Neuron (in vitro differentiated cells): ENCODE data around the gene ASAP2.

Experiments used
- H2AFZ ChIP-seq: one replicate; pipeline ENCODE4 v1.6.1; 2013; ENCODE audit warnings: low read depth, mild to moderate bottlenecking, inconsistent platforms, low read length, moderate library complexity
- H3K27me3 ChIP-seq: one replicate; pipeline ENCODE4 v1.6.1; 2013; ENCODE audit warnings: low read length; ENCODE audit not compliant: insufficient read depth
- H3K36me3 ChIP-seq: one replicate; pipeline ENCODE4 v1.6.1; 2013; ENCODE audit warnings: low read length; ENCODE audit not compliant: insufficient read depth
- H3K4me1 ChIP-seq: one replicate; pipeline ENCODE4 v1.6.1; 2013; ENCODE audit warnings: low read length; ENCODE audit not compliant: insufficient read depth
- H3K4me3 ChIP-seq: 2 replicates; pipeline ENCODE4 v1.5.1; 2013; ENCODE audit warnings: mild to moderate bottlenecking, low read length, moderate library complexity
- H3K9me3 ChIP-seq: one replicate; pipeline ENCODE4 v1.6.1; 2013; ENCODE audit warnings: low read length

Gene ASAP2

DNA sequence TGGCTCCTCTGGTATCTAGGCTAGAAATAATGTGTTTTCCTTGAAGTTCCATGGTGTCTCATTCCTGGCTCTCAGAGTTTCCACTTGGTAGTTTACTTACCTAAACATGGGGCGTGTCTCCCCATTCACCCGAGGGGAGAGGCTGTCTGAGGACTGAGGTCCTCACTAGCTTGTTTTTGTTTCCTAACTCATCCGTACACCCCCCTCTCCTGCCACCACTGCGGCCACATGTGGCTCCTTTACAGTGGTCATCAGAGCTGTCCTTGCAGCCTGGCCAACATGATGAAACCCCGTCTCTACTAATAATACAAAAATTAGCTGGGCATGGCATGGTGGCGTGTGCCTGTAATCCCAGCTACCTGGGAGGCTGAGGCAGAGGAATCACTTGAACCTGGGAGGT, 106.0 kb downstream of the ASAP2 start:
- Histone ChIP-seq H3K4me3 (no peak overlapping the region), H3K36me3 (peaks cover 5% of the 10 kb centered on the region), H3K9me3 (no peaks in the 10 kb centered on the region), H2AFZ (no peak overlapping the region), H3K4me1 (peaks cover 11% of the 10 kb centered on the region), H3K27me3 (no peaks in the 10 kb centered on the region)

DNA sequence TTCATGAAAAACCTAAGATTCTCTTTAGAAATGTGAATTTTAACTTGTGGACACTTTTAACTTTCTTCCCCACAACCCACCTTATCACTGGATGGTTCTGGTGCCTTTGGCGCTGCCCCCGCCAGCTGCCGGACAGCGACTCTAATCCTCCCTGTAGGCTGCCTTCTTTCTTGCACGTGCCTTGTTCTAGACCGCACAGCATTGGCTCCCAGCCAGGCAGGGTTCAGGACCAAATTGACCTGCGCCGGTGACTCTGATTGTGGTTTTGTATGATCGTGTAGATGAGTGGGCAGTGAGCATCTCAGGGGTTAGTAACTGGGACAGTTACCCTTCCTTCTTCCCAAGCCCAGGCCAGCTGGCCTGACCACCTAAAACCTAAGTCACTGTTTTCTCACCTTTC, 106.8 kb downstream of the ASAP2 start:
- Histone ChIP-seq H3K27me3 (no peaks in the 10 kb centered on the region), H3K4me3 (no peak overlapping the region), H2AFZ (no peak overlapping the region), H3K4me1 (peaks cover 11% of the 10 kb centered on the region), H3K36me3 (peaks cover 7% of the 10 kb centered on the region), H3K9me3 (no peaks in the 10 kb centered on the region)

DNA sequence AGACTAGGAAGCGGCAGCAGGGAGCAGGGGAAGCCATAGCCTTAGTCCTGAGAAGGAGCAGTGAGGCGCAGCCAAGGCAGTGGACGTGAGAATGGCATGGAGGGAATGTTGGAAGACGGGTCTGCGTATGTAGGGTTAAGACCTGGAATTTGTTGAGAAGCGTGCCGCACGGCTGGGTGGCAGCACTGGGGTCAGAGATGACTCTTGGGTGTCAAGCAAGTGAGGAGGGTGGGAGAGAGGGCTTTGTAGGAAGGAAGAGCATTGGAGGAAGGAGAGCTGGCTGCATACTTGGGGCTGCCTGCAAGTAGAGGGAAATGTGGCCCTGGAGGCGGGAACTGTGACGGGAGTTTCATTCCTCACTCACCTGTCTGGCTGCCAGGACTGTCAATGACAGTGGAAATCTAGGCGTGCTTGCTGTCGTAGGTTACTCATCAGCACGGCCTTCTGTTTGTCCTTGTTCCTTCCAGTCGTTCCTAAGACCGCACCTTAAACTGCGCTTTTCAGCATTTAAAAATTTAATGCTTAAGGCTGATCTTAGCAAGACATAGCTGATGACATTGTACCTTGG, 108.8 kb downstream of the ASAP2 start:
- H3K27me3 ChIP-seq = no peaks in the 10 kb centered on the region
- H3K9me3 ChIP-seq = no peaks in the 10 kb centered on the region
- H3K4me1 ChIP-seq = peaks cover 2% of the 10 kb centered on the region
- no peak overlapping the region for H3K4me3 ChIP-seq
- H2AFZ ChIP-seq = no peak overlapping the region
- peaks cover 11% of the 10 kb centered on the region for H3K36me3 ChIP-seq

DNA sequence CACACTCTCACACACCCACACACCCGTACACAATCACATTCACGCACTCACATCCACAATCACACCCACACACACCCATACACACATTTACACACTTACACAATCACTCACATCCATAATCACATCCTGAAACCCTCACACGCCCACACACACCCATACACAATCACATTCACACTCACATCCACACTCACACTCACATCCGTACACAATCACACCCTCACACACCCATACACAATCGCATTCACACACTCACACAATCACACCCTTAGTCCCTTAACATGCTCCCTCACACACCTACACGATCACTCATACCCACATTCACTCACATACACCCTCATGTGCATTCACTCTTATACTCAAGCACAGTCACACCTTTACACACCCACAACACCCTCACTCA, 110.9 kb downstream of the ASAP2 start:
- Histone ChIP-seq H3K4me1 (no peaks in the 10 kb centered on the region), H2AFZ (no peak overlapping the region), H3K4me3 (no peak overlapping the region), H3K27me3 (no peaks in the 10 kb centered on the region), H3K36me3 (peaks cover 20% of the 10 kb centered on the region), H3K9me3 (no peaks in the 10 kb centered on the region)

DNA sequence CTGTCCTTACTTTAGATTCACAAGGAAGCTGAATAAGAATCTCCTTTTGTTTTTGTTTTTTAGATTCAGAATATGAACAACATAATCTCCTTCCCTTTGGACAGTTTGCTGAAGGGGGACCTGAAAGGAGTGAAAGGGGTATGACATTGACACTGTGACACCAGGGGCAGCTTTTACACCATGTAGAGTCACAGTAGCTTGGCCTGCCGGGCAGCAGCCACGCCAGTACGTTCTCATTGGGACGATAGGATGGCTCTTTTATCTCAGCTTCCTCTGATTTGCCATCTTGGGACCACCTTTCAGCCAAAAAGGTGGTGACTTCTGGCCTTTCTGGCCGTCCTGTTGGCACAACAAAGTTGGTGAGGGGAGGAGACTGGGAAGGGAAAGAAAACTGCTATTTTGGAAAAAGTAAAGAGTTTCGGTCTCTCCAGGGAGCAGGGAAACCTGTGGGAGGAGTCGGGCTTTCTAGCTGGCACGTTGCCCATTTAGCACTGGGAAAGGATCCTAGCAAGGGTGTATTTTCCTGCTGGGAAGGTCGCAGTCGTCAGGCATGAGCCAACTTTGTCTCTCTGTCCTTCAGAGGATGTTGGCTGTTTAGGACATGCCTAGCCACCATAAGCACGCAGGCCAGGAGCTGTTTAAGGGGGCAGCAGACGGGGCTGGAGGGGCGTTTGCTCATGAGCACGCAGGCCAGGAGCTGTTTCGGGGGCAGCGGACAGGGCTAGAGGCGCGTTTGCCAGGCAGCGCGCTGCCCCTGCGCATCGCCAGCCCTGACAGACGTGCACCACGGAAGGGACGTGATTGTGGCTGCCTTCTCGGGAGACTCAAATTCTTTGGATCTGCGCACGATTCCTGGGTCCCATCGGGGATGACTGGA, 112.1 kb downstream of the ASAP2 start:
- Histone ChIP-seq H2AFZ (no peak overlapping the region), H3K36me3 (peaks cover 31% of the 10 kb centered on the region), H3K4me3 (no peak overlapping the region), H3K27me3 (no peaks in the 10 kb centered on the region), H3K9me3 (no peaks in the 10 kb centered on the region), H3K4me1 (no peaks in the 10 kb centered on the region)

DNA sequence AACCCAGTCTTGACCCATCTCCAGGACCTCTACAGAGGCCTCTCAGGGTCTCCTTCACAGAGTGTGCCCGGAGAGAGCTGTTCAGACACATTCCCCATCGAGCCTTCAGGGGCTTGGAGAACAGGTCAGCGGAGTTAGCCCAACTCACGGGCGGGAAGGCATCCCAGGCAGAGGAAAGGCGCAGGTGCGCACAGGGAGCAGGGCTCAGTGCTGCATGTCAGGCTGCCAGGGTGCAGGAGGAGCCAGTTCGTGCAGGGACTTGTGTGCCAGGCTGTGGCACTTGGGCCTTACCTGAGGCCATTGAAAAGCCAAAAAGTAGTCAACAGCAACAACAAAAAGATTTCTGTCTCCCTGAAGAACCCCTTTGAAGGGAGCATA, 112.7 kb downstream of the ASAP2 start:
- no peaks in the 10 kb centered on the region for H3K27me3 ChIP-seq
- no peaks in the 10 kb centered on the region for H3K9me3 ChIP-seq
- H2AFZ ChIP-seq = no peak overlapping the region
- H3K4me3 ChIP-seq = no peak overlapping the region
- peaks cover 35% of the 10 kb centered on the region for H3K36me3 ChIP-seq
- H3K4me1 ChIP-seq = no peaks in the 10 kb centered on the region

DNA sequence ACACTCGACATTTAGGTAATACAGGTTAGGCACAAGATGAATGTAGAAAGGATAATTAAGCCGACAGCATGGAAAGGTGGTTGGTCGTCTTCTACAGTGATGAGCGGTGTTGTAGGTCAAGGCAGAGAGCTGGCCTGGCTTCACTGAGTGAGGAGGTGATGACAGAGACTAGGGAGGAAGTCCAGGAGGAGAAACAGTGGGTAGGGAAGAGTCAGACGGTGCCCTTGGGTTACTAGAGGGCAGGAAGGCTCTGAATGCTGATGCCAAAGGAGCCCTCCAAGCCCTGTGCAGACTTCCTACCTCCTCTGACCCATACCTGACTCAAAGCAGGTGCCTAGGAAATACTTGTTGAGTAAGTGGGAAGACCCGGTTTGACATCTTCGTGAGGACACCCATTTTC, 116.0 kb downstream of the ASAP2 start:
- Histone ChIP-seq H2AFZ (no peak overlapping the region), H3K36me3 (peaks cover 42% of the 10 kb centered on the region), H3K9me3 (no peaks in the 10 kb centered on the region), H3K4me1 (no peaks in the 10 kb centered on the region), H3K4me3 (no peak overlapping the region), H3K27me3 (no peaks in the 10 kb centered on the region)

DNA sequence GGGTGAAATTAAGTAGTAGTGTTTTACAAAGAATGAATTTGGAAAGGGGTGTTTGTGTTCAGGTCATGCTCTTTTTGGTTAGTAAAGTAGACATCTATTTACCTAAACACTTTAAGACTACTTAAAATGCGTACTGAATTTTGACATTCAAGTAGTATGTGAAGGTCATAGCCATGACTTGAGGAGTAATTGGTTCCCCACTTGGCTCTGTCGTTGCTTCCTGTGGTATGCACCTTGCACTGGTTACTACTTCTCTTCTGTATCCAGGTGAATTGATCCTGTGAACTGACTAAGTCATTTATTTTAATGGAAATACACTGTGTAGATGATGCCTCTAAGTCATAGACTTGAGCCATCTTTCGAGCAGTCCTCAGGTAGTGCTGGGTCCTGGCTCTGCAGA, 118.8 kb downstream of the ASAP2 start:
- H3K4me3 ChIP-seq = no peak overlapping the region
- no peaks in the 10 kb centered on the region for H3K4me1 ChIP-seq
- H3K27me3 ChIP-seq = no peaks in the 10 kb centered on the region
- H2AFZ ChIP-seq = no peak overlapping the region
- peaks cover 61% of the 10 kb centered on the region for H3K36me3 ChIP-seq
- no peaks in the 10 kb centered on the region for H3K9me3 ChIP-seq

DNA sequence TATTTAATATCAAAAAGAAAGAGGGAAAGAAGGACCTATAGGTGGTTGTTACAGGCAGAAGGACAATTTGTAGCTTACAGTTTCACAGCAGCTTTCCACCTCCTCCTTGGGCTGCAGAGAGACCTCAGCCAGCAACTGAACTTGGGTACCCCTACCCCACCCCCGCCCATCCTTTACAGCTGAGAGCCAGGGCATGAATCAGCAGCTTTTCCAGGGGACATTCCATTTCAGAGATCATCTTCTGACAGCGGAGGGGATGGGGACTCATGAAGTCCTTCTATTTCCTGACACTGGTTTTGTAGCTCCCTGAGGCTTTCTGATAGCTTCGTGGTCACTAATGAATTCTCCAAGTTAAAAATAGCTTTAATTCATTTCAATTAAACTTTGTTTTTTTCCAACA, 120.4 kb downstream of the ASAP2 start:
- peaks cover 67% of the 10 kb centered on the region for H3K36me3 ChIP-seq
- no peaks in the 10 kb centered on the region for H3K4me1 ChIP-seq
- H2AFZ ChIP-seq = no peak overlapping the region
- H3K4me3 ChIP-seq = no peak overlapping the region
- H3K27me3 ChIP-seq = no peaks in the 10 kb centered on the region
- no peaks in the 10 kb centered on the region for H3K9me3 ChIP-seq

DNA sequence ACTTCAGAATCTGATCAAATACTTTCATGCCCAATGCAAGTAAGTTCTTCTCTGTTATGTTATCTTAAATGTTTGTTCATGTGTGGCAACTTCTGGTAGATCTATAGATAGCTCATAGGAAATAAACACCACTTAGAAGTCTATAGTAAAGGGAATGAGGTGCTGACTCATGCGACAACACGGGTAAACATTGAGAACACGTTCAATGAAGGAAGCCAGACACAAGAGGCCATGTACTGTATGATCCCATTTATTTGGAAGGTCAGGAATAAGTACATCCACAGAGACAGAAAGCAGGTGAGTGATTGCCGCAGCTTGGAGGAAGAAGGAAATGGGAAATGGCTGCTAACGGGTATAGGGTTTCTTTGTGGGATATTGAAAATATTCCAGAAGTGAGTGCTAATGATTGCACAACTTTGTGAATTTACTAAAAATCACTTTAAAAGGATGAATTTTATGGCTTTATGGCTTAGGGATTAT, 121.3 kb downstream of the ASAP2 start:
- H3K9me3 ChIP-seq = no peaks in the 10 kb centered on the region
- peaks cover 65% of the 10 kb centered on the region for H3K36me3 ChIP-seq

DNA sequence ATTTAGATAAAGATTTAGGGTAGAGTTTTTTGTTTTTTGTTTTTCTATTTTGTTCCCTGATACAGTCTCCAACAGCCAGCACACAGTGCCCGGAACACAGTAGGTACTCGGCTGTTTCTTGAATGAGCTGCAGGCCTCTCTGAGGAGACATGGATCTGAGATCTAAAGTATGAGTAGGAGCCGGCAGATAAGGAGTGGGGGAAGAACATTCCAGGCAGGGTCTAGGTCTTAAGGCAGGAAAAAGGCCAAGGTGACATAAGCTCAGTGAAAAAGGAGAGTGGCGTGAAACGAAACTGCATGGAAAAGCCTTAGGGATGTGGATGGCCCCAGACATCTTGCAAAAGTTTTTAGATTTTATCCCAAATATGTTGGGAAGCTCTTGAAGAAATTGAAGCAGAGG, 122.3 kb downstream of the ASAP2 start:
- H3K36me3 ChIP-seq = peaks cover 59% of the 10 kb centered on the region
- H3K4me3 ChIP-seq = no peak overlapping the region
- no peaks in the 10 kb centered on the region for H3K4me1 ChIP-seq
- no peaks in the 10 kb centered on the region for H3K27me3 ChIP-seq
- H3K9me3 ChIP-seq = no peaks in the 10 kb centered on the region
- H2AFZ ChIP-seq = no peak overlapping the region

More for the DNA sequence above, 121.3 kb downstream of the ASAP2 start:
- no peak overlapping the region for H3K4me3 ChIP-seq
- H3K27me3 ChIP-seq = no peaks in the 10 kb centered on the region
- H2AFZ ChIP-seq = no peak overlapping the region
- H3K4me1 ChIP-seq = no peaks in the 10 kb centered on the region

DNA sequence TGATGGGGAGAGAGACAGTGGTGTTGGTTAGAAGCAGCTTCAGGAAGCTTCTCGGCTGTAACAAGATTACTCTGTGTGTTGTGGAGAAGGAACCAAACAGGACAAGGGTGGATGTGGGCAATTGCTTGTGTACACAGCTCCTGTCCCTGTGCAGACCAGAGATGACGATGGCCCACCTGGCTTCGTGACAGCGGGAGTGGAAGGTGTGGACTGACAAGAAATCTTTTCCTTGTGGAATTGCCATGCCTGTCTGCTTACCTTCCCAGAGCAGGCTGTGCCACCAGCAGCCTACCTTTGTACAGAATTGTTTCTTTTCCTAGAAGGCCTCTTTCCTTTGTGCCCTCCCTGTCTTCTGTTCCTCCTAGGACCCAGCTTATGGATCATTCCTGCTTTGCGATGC, 122.9 kb downstream of the ASAP2 start:
- H3K9me3 ChIP-seq = no peaks in the 10 kb centered on the region
- H3K27me3 ChIP-seq = no peaks in the 10 kb centered on the region
- peaks cover 60% of the 10 kb centered on the region for H3K36me3 ChIP-seq

DNA sequence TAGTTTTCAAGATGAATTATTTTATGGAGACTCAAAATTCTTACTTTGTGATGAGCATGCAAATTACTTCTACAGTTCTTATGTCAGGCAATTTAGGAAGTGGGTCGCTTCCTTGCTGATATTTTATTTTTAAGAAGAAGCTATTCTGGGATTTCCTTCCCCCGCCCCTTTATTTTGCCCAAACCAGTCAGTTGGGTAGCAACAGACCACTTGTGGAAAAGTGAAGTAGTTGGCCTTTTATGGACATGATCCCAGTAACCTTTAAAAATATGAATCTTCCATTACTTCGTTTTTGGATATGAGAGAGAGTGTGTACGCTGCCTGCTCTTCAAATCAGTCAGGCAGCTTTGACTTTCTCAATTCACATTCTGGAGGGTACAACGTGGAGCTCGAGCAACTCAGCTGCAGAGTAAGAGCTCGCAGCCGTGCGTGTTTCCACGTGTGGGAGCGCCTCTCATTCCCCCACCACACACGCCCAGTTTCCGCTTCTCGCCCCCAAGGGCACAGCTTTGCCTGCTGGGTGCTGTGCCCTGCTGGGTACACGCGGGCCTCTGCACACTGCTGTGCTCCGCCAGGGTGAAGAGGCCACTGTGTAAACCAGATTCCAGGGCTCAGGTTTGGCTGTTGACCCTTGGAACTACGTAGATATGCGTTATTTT, 124.1 kb downstream of the ASAP2 start:
- Histone ChIP-seq H2AFZ (no peak overlapping the region), H3K9me3 (no peaks in the 10 kb centered on the region), H3K27me3 (no peaks in the 10 kb centered on the region), H3K36me3 (peaks cover 64% of the 10 kb centered on the region), H3K4me3 (no peak overlapping the region), H3K4me1 (no peaks in the 10 kb centered on the region)

More for the DNA sequence above, 122.9 kb downstream of the ASAP2 start:
- H2AFZ ChIP-seq = no peak overlapping the region
- no peaks in the 10 kb centered on the region for H3K4me1 ChIP-seq
- no peak overlapping the region for H3K4me3 ChIP-seq
